Cerebellar cortex (tissue), 1 donor: Measurements from ENCODE around the gene FASTK.
A peak's percentile ranks its signal among the peaks of the same experiment; 100 is the strongest.

Source experiments
- DNase-seq: peaks from one replicate; pipeline ENCODE4 v3.0.0-alpha.2; 2015; ENCODE audit warnings: low spot score

The FASTK gene

GRCh38 chr7:151080522-151081169, at the start of gene FASTK:
FASTK (minus strand) TSS chr7:151080809; CDS start chr7:151080766, 43 bp downstream.
- DNase-seq: peak; percentile 91

GRCh38 chr7:151129960-151130591, 49.5 kb upstream of the FASTK start:
- no peak for DNase-seq

- DNase-seq: no peak
These were observed 48.7 kb upstream of the FASTK start for GRCh38 chr7:151129117-151129959.

- no peak for DNase-seq
These were observed 48.1 kb upstream of the FASTK start for GRCh38 chr7:151128716-151129115.

- DNase-seq: no peak
These were observed 47.5 kb upstream of the FASTK start for GRCh38 chr7:151128144-151128543.

- no peak for DNase-seq
These were observed 46.0 kb upstream of the FASTK start for GRCh38 chr7:151126491-151127137.

- DNase-seq: no peak
These were observed 45.4 kb upstream of the FASTK start for GRCh38 chr7:151125846-151126481.

GRCh38 chr7:151125470-151125845, 44.8 kb upstream of the FASTK start:
- no peak for DNase-seq

GRCh38 chr7:151124899-151125399, 44.3 kb upstream of the FASTK start:
- no peak for DNase-seq

GRCh38 chr7:151124481-151124880, 43.9 kb upstream of the FASTK start:
- DNase-seq: no peak

GRCh38 chr7:151123822-151124464, 43.3 kb upstream of the FASTK start:
- DNase-seq: peak; percentile 92

- DNase-seq: no peak
These were observed 42.7 kb upstream of the FASTK start for GRCh38 chr7:151123158-151123821.

- DNase-seq: no peak
These were observed 42.2 kb upstream of the FASTK start for GRCh38 chr7:151122796-151123157.

- DNase-seq: peak; percentile 67
These were observed 41.7 kb upstream of the FASTK start for GRCh38 chr7:151122276-151122675.

- DNase-seq: no peak
These were observed 41.0 kb upstream of the FASTK start for GRCh38 chr7:151121380-151122170.

- DNase-seq: no peak
These were observed 40.3 kb upstream of the FASTK start for GRCh38 chr7:151120896-151121295.

GRCh38 chr7:151119902-151120301, 39.3 kb upstream of the FASTK start:
- DNase-seq: no peak

GRCh38 chr7:151119055-151119415, 38.4 kb upstream of the FASTK start:
- no peak for DNase-seq

- no peak for DNase-seq
These were observed 37.8 kb upstream of the FASTK start for GRCh38 chr7:151118108-151119054.
